DOHH2 (cell line): Measurements from ENCODE around the gene SFXN5.

Source experiments
- H3F3A ChIP-seq: fragments of 200-600 bp; sonication (generic), shearing (Covaris generic); 2 replicates; pipeline ENCODE4 v1.6.0; 2016; ENCODE audit warnings: antibody characterized with exemption, mild to moderate bottlenecking; ENCODE audit not compliant: control insufficient read depth, insufficient read depth
- H3K27ac ChIP-seq: fragments of 200-600 bp; sonication (generic); 2 replicates; pipeline ENCODE4 v1.5.1; 2014; ENCODE audit warnings: low read depth, mild to moderate bottlenecking, low read length, moderate library complexity
- H3K27me3 ChIP-seq: fragments of 200-600 bp; sonication (generic); 2 replicates; pipeline ENCODE4 v1.6.1; 2014; ENCODE audit warnings: mild to moderate bottlenecking, low read length, mixed read lengths; ENCODE audit not compliant: control insufficient read depth
- H3K36me3 ChIP-seq: fragments of 200-600 bp; sonication (generic); 2 replicates; pipeline ENCODE4 v1.6.1; 2014; ENCODE audit warnings: mild to moderate bottlenecking, low read length, moderate library complexity, mixed read lengths; ENCODE audit not compliant: control insufficient read depth
- H3K4me1 ChIP-seq: fragments of 200-600 bp; sonication (generic); 2 replicates; pipeline ENCODE4 v1.6.1; 2014; ENCODE audit warnings: mild to moderate bottlenecking, low read length, mixed read lengths; ENCODE audit not compliant: control insufficient read depth
- H3K4me2 ChIP-seq: fragments of 200-600 bp; sonication (generic); 2 replicates; pipeline ENCODE4 v1.6.0; 2014; ENCODE audit warnings: mild to moderate bottlenecking, low read length, moderate library complexity
- H3K4me3 ChIP-seq: fragments of 200-600 bp; sonication (generic); 2 replicates; pipeline ENCODE4 v1.5.1; 2014; ENCODE audit warnings: mild to moderate bottlenecking, low read length, mixed read lengths
- H3K79me2 ChIP-seq: fragments of 200-600 bp; sonication (generic); 2 replicates; pipeline ENCODE4 v1.6.1; 2014; ENCODE audit warnings: mild to moderate bottlenecking, low read length, mixed read lengths; ENCODE audit not compliant: control insufficient read depth
- H3K9me2 ChIP-seq: fragments of 200-600 bp; sonication (generic); replicated peaks from 2 replicates; pipeline ENCODE4 v1.6.1; 2014; ENCODE audit warnings: mild to moderate bottlenecking, low read length, mixed read lengths; ENCODE audit not compliant: control insufficient read depth
- H3K9me3 ChIP-seq: fragments of 200-600 bp; sonication (generic); 2 replicates; pipeline ENCODE4 v1.6.1; 2014; ENCODE audit warnings: antibody characterized with exemption, low read length, mixed read lengths; ENCODE audit not compliant: control insufficient read depth, insufficient read depth
- H4K20me1 ChIP-seq: fragments of 200-600 bp; sonication (generic); 2 replicates; pipeline ENCODE4 v1.6.0; 2014; ENCODE audit warnings: low read depth, mild to moderate bottlenecking, antibody characterized with exemption, low read length, moderate library complexity; ENCODE audit not compliant: control insufficient read depth, insufficient read depth
- CTCF ChIP-seq: fragments of 200-600 bp; sonication (generic); IDR thresholded peaks from one replicate; pipeline ENCODE4 v1.5.1; 2014; ENCODE audit warnings: antibody characterized with exemption, mild to moderate bottlenecking, low read depth, low read length; ENCODE audit not compliant: poor library complexity, severe bottlenecking
- EZH2phosphoT487 ChIP-seq: fragments of 200-600 bp; sonication (generic); IDR thresholded peaks from 2 replicates; pipeline ENCODE4 v1.6.1; 2017; ENCODE audit warnings: borderline replicate concordance, mild to moderate bottlenecking, antibody characterized with exemption, low read length, moderate library complexity, mixed read lengths

The SFXN5 gene

GRCh38 chr2:72991980-72992733 is 79.4 kb downstream of the SFXN5 start:
- no peaks in the 10 kb centered on the region for H3K9me2 ChIP-seq
- H3K27ac ChIP-seq: no peak overlapping the region
- H3K36me3 ChIP-seq: no peaks in the 10 kb centered on the region
- no peaks in the 10 kb centered on the region for H3K9me3 ChIP-seq
- no peaks in the 10 kb centered on the region for H3K79me2 ChIP-seq
- H4K20me1 ChIP-seq: 0 out of 2 replicates have a peak, but pooled peaks cover 3% of the 10 kb centered on the region
- H3K4me2 ChIP-seq: no peak overlapping the region
- H3K27me3 ChIP-seq: no peaks in the 10 kb centered on the region
- no peaks in the 10 kb centered on the region for H3F3A ChIP-seq
- no peaks in the 10 kb centered on the region for H3K4me1 ChIP-seq
- TF ChIP-seq EZH2phosphoT487 (no peak), CTCF (no peak)
- H3K4me3 ChIP-seq: no peak overlapping the region

GRCh38 chr2:72991439-72991725 is 80.1 kb downstream of the SFXN5 start:
- Histone ChIP-seq H3K27ac (no peak overlapping the region), H3K4me1 (no peaks in the 10 kb centered on the region), H3K4me2 (no peak overlapping the region), H4K20me1 (0 out of 2 replicates have a peak, but pooled peaks cover 3% of the 10 kb centered on the region), H3K4me3 (no peak overlapping the region), H3K79me2 (no peaks in the 10 kb centered on the region), H3K36me3 (no peaks in the 10 kb centered on the region), H3K9me2 (no peaks in the 10 kb centered on the region), H3K27me3 (no peaks in the 10 kb centered on the region), H3F3A (no peaks in the 10 kb centered on the region), H3K9me3 (no peaks in the 10 kb centered on the region)
- TF ChIP-seq EZH2phosphoT487 (no peak), CTCF (no peak)

- H3K4me1 ChIP-seq: no peaks in the 10 kb centered on the region
- TF ChIP-seq CTCF (no peak), EZH2phosphoT487 (no peak)
- no peaks in the 10 kb centered on the region for H3K36me3 ChIP-seq
- 0 out of 2 replicates have a peak, but pooled peaks cover 1% of the 10 kb centered on the region for H4K20me1 ChIP-seq
- no peaks in the 10 kb centered on the region for H3K9me2 ChIP-seq
- no peaks in the 10 kb centered on the region for H3K27me3 ChIP-seq
- no peak overlapping the region for H3K4me3 ChIP-seq
- no peak overlapping the region for H3K4me2 ChIP-seq
- no peaks in the 10 kb centered on the region for H3K79me2 ChIP-seq
- H3K9me3 ChIP-seq: no peaks in the 10 kb centered on the region
- H3F3A ChIP-seq: no peaks in the 10 kb centered on the region
- no peak overlapping the region for H3K27ac ChIP-seq
These were observed 80.6 kb downstream of the SFXN5 start for GRCh38 chr2:72990695-72991438.
